CD4-positive, alpha-beta T cell treated with Interleukin-4 for 1 hour (primary cell): Measurements from ENCODE around the gene FBLL1.
"Not testable (repeated sequence)": the region's sequence is repeated elsewhere in the genome, so short reads cannot be mapped to it uniquely, and the experiment has no call there.

Experiments used
- DNase-seq, 2 donors: peaks; one replicate each; pipeline ENCODE4 v3.0.0-alpha.2; 2020 to 2022

Gene FBLL1

DNA sequence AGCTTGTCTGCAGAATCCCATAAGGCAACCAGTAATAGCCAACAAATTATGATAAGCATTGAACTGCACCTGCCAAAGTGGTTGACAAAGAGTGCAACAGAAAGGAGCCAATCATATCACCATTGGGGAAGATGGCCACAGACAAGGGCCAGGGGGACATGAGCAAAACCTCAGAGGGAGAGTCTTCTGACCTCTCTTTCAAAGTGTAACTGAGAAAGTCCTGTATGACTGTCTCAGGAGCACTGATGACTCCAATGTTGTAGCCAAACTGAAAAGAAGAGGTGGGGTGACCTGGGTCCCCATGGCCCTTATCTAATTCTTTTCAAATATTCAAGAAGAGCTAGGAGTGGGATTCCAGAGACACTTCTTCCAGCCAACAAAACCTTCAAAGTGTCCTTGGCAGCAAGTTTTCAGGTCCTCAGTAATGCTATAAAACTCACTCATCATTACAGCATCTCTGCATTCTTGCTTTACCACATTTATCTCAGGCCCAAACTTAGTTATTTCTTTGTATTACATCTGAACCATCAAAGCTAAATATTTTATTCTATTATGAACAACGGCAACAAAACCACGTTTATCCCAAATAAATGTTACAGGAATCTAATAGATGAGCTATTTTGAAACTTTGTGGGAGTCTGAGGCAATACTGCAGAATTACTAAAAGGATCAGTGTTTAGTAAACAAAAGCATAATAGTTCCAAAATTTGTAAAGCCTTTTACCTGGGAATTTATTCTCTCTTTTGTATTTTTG, 24.4 kb downstream of the FBLL1 start:
- DNase-seq, result no peak

GRCh38 chr5:168557389-168557788, 28.3 kb downstream of the FBLL1 start:
- no peak for DNase-seq

- DNase-seq, result no peak
These were observed 33.2 kb downstream of the FBLL1 start for GRCh38 chr5:168562279-168562678.

GRCh38 chr5:168563959-168564358, 34.9 kb downstream of the FBLL1 start:
- no peak for DNase-seq

GRCh38 chr5:168568738-168569137, 39.6 kb downstream of the FBLL1 start:
- no peak for DNase-seq

DNA sequence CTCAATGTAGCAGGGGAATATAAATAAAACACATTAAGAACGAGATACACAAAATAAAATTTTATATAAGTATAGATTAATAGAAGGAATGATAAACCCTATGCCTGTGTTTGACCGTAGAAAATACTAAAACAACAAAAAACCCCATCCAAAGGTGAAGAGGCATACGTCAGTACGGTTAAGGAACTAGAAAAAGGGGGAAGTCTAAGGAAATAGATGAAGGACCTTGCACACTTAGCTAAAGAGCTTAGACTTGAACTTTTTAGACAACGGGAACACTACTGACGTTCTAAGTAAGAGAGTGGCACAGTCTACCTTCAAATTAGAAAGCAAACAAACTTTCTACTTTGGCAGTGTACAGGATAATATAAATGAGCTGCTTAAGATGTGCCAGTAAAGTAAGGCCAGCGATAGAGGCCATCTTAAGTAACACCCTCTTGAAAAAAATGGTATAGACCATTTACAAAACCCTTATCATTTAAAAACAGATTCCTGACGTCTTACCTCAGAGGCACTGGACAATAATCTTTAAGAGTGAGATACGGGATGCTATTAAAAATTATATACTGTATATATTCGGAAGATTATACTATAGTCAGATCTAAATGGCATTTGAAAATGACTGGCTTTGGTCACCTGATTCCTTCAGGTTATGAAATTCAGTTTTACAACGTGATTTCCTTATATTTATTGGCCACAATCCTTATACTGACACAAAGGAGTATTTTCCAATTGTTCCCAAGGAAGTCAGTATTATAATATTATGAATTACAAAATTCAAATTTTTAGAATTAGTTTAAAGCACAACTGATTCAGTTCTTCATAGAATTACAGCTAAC, 41.6 kb downstream of the FBLL1 start:
- no peak for DNase-seq

DNA sequence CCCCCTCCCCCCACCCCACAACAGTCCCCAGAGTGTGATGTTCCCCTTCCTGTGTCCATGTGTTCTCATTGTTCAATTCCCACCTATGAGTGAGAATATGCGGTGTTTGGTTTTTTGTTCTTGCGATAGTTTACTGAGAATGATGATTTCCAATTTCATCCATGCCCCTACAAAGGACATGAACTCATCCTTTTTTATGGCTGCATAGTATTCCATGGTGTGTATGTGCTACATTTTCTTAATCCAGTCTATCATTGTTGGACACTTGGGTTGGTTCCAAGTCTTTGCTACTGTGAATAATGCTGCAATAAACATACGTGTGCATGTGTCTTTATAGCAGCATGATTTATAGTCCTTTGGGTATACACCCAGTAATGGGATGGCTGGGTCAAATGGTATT, 44.6 kb downstream of the FBLL1 start:
- DNase-seq, result not testable (repeated sequence)

DNA sequence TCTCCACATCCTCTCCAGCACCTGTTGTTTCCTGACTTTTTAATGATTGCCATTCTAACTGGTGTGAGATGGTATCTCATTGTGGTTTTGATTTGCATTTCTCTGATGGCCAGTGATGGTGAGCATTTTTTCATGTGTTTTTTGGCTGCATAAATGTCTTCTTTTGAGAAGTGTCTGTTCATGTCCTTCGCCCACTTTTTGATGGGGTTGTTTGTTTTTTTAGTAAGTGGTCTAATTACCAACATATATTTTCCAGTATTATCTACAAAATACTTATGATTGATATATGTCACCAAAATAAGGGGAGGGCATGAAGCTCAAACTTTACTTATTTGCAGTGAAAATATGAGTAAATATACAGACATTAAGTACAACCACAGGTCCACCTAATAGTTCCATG, 45.1 kb downstream of the FBLL1 start:
- DNase-seq, result not testable (repeated sequence)

DNA sequence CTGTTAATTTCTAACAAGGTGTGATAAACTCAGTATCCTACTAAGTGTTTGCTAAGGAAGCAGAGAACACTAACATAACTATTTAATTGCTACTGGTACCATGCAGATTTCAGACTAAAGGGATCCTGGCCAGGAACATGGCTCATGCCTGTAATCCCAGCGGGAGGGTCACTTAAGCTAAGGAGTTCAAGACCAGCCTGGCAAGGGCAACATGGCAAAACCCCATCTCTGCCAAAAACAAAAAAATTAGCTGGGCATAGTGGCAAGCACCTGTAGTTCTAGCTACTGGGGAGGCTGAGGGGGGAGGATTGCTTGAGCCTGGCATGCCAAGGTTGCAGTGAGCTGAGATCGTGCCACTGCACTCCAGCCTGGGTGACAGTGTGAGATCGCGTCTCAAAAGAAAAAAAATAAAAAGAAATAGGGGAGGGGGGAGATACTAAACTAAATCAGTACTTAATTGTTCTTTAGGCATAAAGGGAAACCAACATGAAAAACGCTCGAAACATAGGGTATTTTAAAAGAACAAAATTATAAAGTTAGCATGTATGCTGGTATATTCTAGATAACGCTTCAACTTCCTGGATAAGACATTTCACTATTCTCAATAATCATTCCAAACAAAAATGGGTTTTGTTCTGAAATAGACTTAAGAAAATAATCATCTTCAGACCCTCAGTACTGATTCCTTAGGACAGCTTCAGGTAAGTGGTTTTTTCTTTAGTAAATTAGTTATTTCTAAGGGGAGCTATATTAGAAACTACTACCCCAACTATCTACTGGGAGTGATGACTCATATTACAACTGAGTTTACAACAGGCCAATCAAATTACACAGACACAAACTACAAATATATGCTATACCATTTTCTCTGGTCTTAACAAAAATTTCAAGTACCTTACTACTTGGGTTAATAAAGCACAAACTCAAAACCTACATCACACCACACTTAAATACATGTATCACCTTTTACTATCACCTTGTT, 46.6 kb downstream of the FBLL1 start:
- no peak for DNase-seq

- DNase-seq, result peak in 1 of 2 donors; percentile 1
These were observed 48.9 kb downstream of the FBLL1 start for GRCh38 chr5:168578006-168578405.

- DNase-seq, result no peak
These were observed 49.7 kb downstream of the FBLL1 start, which contains the start of gene PANK3 for GRCh38 chr5:168578538-168579487. PANK3 (minus strand) TSS chr5:168579368; CDS start chr5:168579283, 85 bp downstream.

DNA sequence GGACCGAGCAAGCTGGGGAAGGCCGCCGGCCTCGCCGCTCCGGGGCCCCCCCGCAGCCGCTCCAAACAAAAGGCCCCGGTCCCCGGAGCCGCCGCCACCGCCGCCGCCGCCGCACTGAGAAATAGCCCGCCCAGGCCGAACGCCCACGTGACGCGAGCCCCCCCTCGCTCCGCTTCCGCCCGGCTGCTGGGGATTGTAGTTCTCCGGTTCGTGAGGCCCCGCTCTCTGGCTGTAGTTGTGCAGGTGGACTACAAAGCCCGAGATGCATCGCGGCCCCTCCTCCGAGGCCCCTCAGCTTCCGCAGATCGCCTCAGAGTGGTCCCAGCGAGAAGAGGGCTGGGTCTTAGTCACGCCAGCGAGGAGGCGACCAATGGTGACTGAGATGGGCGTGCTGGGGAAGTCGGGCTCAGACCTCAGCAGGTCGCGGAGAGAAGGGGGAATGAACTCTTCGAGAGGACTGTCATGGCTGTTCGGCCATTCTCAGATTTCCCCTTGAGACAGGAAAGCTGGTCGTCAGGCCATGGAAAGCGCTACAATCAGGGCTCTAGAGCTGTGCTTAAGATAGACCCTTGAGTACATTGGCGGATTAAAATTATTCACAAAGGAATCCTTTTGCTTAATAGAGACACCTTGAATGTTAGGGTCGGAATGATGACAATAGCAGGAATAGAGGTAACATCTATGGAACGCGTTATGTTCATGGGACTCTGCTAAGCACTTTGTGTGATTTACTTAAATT, 50.6 kb downstream of the FBLL1 start:
- DNase-seq, result peak; percentile 98

- DNase-seq, result no peak
These were observed 51.1 kb downstream of the FBLL1 start for GRCh38 chr5:168580227-168580508.
